Measurements from ENCODE around the gene ZNF431.
"Not testable (repeated sequence)": the region's sequence is repeated elsewhere in the genome, so short reads cannot be mapped to it uniquely, and the experiment has no call there.

Gene ZNF431

DNA sequence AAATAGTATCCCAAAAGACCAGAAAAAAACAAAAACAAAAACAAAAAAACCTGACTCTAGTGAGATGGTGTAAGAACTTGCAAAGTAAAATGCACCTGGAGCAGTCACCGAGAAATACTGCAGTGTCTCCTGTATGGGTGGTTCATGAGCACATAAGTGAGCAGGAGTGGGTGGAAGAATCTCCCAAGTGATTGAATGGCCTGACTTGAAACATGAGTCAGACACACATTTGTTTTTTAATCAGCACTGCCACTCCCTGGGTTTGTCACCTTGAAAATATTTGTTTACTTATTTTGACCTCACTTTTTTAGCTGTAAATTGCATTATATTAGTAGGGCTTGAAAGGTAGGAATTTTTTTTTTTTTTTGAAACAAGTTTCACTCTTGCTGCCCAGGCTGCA is 2.0 kb downstream of the ZNF431 start:
- DNase-seq (ENCODE audit: low read depth in 2 of 2): no peak

DNA sequence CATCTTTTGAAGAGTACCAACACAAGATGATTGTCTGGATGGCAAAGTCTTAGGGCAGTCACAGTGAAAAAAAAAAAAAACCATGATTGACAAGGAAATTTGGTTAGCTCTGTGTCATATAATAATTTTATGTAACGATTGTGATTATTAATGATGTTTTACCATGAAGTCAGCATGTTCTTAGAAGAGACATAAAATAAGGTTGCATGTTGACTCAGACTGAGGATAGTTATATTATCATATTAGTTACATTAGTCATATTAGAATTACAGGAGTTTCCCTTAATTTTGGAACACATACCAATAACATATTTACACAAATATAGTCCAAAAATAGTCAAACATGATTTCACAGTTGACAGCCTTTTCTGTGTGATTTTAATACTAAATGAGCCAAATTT is 5.7 kb downstream of the ZNF431 start:
- no peak for DNase-seq (ENCODE audit: low read depth in 2 of 2)

DNA sequence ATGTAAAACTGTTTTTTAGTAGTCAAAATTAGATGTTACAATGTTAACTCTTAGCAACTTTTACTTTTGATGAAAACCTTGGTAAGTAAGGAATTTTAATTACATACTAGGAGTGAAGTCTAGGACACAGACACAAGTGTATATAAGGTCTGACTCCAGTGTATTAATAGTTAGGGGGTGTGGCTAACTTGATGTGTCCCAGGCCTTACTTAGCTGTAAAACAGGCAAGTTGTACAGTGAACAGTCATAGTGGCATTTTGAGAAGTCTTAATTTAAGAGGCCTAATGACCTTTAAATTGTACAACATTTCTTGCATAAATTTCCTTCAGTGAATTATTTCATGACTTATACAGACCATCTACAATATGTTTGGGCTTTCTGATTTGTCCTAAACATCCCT is 6.8 kb downstream of the ZNF431 start:
- no peak for DNase-seq (ENCODE audit: low read depth in 2 of 2)

DNA sequence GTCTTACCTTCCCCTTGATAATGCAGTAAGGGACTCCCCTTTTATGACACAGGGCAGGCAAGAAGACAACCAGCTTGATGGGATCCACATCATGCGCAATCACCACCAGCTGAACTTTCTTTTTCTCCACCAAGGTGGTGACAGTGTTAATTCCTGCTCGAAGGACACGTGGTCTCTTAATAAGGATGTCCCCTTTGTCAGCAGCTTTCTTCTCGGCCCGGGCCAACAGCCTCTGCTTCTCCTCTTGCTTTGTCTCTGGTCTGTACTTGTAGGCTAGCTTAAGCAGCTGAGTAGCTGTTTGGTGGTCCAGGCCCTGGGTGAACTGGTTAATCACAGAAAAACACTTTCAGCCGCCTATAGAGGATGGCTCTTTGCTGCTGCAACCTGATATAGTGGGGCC is 8.0 kb downstream of the ZNF431 start:
- no peak for DNase-seq (ENCODE audit: low read depth in 2 of 2)

DNA sequence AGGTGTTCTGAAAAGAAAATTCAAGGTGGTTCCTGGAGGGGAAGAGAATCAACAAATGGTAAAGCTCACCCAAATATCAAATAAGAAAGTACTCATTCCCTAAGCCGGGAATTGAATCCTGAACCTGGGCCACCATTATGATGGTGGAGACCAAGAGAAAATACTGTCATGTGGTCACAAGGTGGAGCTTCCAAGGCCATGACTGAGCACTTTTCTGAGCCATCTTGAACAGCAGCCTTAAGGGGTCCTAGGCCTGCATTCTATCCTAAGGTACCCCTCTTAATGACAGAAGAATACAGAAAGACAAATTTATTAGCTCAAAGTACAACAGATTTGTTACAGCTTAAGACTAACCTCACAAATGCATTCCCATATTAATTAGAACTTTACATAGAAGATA is 9.6 kb downstream of the ZNF431 start:
- no peak for DNase-seq (ENCODE audit: low read depth in 2 of 2)

DNA sequence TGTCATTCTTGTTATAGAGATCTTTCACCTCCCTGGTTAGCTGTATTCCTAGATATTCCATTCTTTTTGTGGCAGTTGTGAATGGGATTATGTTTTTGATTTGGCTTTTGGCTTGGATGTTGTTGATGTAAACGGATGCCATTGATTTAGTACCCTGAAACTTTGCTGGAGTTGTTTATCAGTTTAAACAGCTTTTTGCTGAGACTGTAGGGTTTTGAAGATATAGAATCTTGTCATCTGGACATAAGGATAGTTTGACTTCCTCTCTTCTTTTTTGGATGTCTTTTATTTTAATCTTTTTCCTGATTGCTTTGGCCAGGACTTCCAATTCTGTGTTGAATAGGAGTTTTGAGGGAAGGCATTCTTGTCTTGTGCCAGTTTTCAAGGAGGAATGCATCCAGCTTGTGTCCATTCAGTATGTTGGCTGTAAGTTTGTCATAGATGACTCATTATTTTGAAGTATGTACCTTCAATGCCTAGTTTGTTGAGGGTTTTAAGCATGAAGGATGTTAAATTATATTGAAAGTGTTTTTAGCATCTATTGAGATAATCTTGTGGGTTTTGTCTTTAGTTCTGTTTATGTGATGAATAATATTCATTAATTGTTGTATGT is 16.8 kb downstream of the ZNF431 start:
- no peak for DNase-seq (ENCODE audit: low read depth in 2 of 2)

DNA sequence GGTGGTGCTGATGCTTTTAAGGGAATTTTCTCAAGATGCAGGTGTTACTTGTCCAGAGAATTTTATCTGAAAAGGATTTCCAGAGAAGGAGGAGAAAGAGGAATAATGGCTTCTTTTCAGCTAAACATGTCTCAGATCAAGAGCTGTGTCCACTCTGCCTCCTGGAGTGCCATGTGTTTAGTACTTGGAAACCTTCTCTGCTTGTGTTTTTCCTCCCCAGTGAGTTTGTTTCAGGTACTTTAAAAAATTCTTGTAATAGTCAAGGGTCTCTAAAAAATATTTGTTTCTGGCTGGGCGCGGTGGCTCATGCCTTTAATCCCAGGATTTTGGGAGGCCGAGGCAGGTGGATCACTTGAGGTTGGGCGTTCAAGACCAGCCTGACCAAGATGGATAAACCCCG is 22.7 kb downstream of the ZNF431 start:
- no peak for DNase-seq (ENCODE audit: low read depth in 2 of 2)

DNA sequence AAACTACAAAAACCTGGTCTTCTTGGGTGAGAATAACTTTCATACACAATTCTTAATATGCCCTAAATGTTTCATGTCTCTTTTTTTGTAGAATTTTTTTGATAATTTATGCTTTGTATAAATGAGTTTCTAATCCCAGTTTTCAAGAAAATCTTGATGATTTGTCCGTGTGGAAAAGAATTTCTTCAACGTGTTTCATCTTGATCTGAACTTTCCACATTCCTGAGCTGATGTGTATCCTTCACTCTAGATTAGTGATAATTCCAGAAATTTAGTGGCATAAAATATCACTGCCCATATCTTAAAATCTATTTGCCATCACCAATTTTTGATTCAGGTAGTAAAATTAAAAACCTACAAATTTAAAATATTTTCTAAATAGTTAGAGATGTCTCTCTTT is 24.6 kb downstream of the ZNF431 start:
- no peak for DNase-seq (ENCODE audit: low read depth in 2 of 2)

DNA sequence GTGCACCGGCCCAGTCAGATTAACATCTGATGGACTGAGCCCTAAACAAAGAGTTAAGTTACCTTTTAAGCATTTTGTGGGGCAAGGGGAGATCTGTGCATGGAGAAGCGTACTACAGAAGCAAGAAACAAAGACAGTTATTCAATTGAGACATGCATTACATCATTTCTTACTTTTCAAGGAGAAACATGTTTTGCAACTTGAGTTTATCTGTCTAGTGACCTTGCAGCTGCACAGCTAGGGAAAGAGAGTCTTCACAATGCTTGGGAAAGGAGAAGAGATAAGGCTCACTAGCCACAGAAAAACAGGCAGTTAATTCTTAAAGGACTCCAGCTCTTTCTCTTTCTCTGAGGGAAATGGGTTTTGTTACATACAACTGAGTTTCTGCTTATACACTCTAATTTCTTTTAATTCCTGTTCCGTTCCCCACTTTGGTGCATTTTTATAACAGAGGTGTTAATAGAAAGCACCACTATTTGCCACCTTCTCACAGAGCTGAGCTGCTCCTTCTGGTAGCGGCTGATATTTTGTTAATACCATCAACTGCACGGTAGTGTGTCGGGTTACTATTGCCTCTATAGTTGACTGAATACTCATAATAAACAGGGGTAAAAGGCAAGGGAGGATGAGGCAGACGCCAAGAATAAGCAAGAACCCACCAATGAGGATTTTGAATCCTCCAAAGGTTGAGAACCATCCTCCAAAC is 55.9 kb downstream of the ZNF431 start:
- no peak for DNase-seq (ENCODE audit: low read depth in 2 of 2)

DNA sequence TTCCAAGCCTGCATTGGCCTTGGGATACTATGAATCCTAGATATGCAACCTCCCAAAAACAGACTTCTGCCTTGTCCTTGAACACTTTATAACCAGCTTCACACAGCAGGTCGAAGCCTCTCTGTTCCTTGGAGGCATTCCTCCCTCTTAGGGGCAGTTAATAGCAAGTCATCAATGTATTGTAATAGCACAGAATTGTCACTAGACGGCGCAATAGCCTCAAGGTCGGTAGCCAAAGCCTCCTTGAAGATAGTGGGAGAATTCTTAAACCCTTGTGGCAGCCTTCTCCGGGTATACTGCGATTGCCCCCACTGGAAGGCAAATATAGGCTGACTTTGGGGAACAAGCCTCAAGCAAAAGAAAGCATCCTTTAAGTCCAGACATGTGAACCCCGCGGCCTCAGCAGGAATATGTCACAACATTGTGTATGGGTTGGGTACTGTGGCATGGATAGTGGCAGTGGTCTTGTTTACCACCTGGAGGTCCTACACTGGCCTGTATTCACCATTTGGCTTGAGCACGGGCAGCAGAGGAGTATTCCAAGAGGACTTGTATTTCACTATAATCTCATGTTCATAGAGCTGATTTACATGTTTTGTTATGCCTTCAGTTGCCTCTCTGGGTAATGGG is 61.1 kb downstream of the ZNF431 start:
- DNase-seq (ENCODE audit: low read depth in 2 of 2): no peak

DNA sequence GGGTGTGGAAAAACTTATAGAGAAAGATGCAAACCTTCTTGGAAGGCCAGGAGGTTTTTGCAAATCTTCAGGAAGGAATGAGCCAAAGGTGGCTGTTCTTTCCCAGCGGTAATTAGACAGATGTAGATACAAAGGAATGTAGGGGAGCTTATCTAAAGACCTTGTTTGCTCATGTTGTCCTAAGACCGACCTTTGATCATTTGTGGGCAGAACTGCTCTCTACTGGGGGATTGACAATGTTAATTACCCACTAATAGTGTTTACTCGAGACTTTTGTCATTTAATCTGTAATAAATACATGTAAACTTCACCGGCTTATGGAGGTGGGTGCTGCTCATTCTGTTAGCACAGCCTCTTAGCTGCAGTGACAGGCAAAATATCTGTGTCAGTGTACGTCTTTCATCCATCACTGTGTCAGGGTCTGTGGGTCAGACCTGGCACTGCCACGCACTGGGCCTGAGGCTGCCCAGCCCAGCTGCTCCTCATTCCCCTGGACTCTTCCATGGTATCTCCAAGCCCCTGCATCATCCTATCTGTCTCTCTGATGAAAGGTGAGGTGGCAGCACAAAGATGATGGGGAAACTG is 68.3 kb downstream of the ZNF431 start:
- DNase-seq (ENCODE audit: low read depth in 2 of 2): no peak

DNA sequence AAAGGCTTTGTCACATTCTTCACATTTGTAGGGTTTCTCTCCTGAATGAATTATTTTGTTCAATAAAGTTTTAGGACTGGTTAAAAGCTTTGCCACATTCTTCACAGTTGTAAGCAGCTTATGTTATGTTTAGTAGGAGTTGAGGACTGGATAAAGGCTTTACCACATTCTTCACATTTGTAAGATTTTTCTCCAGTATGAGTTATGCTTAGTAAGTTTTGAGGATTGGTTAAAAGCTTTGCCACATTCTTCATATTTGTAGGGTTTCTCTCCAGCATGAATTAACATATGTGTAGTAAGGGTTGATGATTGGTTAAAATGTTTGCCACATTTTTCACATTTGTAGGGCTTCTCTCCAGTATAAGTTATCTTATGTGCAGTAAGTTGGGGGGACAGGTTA is 79.9 kb downstream of the ZNF431 start:
- DNase-seq (ENCODE audit: low read depth in 2 of 2): no peak

DNA sequence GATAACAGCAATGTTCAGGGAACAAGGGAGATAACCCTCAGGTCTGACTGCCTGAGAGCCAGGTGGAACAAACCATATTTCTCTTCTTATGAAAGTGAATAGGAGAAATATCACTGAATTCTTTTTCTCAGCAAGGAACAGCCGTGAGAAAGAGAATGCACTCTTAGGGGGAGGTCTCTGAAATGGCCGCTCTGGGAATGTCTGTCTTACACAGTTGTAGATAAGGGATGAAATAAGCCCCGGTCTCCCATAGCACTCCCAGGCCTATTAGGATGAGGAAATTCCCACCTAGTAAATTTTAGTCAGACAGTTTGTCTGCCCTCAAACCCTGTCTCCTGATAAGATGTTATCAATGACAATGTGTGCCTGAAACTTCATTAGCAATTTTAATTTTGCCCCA is 88.1 kb downstream of the ZNF431 start:
- not testable (repeated sequence) for DNase-seq (ENCODE audit: low read depth in 2 of 2)

DNA sequence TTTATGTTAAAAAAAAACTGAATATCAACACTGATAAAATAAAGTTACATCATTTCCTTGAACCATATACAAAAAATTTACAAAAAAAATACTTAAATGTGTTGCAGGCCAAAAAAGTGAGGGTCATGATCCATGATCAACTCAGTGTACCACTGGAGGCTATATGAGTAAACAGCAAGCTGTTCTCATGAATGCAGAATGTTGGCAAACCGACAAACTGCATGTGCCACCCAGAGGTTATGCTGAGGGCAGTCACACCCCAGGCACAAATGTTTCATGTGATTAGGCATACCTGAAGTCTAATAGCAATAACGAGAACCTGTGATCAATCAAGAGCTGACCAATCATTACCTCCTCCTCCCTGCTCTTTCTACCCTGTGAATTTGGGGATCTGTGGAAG is 91.9 kb downstream of the ZNF431 start:
- no peak for DNase-seq (ENCODE audit: low read depth in 2 of 2)

DNA sequence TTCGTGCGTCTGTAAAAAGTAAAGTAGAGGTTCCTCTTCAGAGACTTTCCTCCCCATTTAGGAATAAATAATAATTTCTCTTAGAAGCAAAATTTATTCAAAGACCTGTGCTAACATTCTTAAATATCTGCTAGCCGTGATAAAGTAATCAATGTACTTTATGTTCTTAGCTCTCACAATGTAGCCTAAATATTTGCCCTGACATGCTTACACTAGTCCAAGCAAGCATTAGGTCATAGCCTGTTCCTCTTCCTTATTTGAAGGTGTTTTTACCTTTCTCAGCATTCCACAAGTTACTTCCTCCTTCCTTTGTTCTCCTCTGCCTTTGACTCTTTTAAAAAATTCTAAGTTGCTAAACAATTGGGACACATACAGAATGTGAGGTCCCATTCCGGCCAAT is 94.9 kb downstream of the ZNF431 start:
- not testable (repeated sequence) for DNase-seq (ENCODE audit: low read depth in 2 of 2)

DNA sequence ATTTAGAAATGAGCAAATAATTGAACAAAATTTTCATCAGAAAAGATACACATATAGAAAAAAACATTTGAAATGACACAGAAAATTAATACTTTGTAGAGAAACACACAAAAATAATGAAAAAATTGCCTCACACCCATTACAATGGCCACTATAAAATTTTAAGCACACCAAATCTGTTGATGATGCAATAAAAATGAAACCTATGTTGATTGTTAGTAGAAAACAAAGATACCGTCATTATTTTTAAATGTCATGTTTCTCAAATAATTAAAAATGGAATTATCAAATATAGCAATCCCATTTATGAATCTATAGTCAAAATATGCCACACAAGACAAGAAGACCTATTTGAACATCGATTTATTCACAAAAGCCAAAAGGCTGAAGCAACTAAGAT is 96.8 kb downstream of the ZNF431 start:
- no peak for DNase-seq (ENCODE audit: low read depth in 2 of 2)

Measured in stimulated activated CD8-positive, alpha-beta memory T cell treated with anti-CD3 and anti-CD28 coated beads, Interleukin-15, amount 100 ng/mL, for 48 hours (primary cell).